HepG2 (cell line): ENCODE measurements around the gene ADPRS. TPM values are rescaled to one million over a fixed set of nuclear protein-coding genes. Genes with fewer than 3 reads are reported as not detected.

Experiments
- AGO2 ChIP-seq: fragments of 200-400 bp; formaldehyde crosslinking; optimal IDR thresholded peaks from 2 replicates; pipeline ENCODE3; 2017; ENCODE audit warnings: mild to moderate bottlenecking, low read depth, low read length, moderate library complexity
- ATF7-NPFF ChIP-seq: sonication (generic); formaldehyde crosslinking; IDR thresholded peaks from 2 replicates; pipeline ENCODE4 v1.8.1; 2023; ENCODE audit warnings: mild to moderate bottlenecking, low read depth, missing genetic modification reagents, moderate library complexity
- ELF4 ChIP-seq: sonication (generic); formaldehyde crosslinking; IDR thresholded peaks from 2 replicates; pipeline ENCODE4 v1.5.0; 2020; ENCODE audit warnings: missing genetic modification reagents, mild to moderate bottlenecking, moderate library complexity, borderline replicate concordance
- FIP1L1 ChIP-seq: fragments of 200-400 bp; formaldehyde crosslinking; IDR thresholded peaks from 2 replicates; pipeline ENCODE4 v1.6.1; 2018; ENCODE audit warnings: low read depth, mild to moderate bottlenecking, low read length, moderate library complexity, borderline replicate concordance; ENCODE audit not compliant: insufficient read depth
- FLYWCH1 ChIP-seq: sonication (generic); formaldehyde crosslinking; IDR thresholded peaks from 2 replicates; pipeline ENCODE4 v1.8.1; 2023; ENCODE audit warnings: mild to moderate bottlenecking, missing genetic modification reagents
- FOXJ3 ChIP-seq: sonication (generic); formaldehyde crosslinking; IDR thresholded peaks from 2 replicates; pipeline ENCODE4 v1.4.0; 2020; ENCODE audit warnings: missing genetic modification reagents, mild to moderate bottlenecking, borderline replicate concordance
- GPN1 ChIP-seq: sonication (generic); formaldehyde crosslinking; IDR thresholded peaks from 2 replicates; pipeline ENCODE4 v1.5.1; 2020; ENCODE audit warnings: missing genetic modification reagents, borderline replicate concordance
- ISX ChIP-seq: sonication (generic); formaldehyde crosslinking; conservative IDR thresholded peaks from 2 replicates; pipeline ENCODE4 v1.5.0; 2020; ENCODE audit warnings: missing genetic modification reagents
- RBFOX2 ChIP-seq: fragments of 200-400 bp; formaldehyde crosslinking; IDR thresholded peaks from 2 replicates; pipeline ENCODE4 v1.6.1; 2017; ENCODE audit warnings: low read depth, mild to moderate bottlenecking, low read length
- REL ChIP-seq: sonication (generic); formaldehyde crosslinking; conservative IDR thresholded peaks from 2 replicates; pipeline ENCODE4 v1.8.0; 2022; ENCODE audit warnings: mild to moderate bottlenecking, missing genetic modification reagents, moderate library complexity
- SATB2 ChIP-seq: sonication (generic); formaldehyde crosslinking; IDR thresholded peaks from 2 replicates; pipeline ENCODE4 v1.5.0; 2020; ENCODE audit warnings: missing genetic modification reagents
- YEATS4 ChIP-seq: sonication (generic); formaldehyde crosslinking; IDR thresholded peaks from 2 replicates; pipeline ENCODE4 v1.4.0; 2020; ENCODE audit warnings: missing genetic modification reagents, borderline replicate concordance
- ZNF282 ChIP-seq: fragments of 450-650 bp; IDR thresholded peaks from 2 replicates; pipeline ENCODE4 v1.6.1; 2018; ENCODE audit not compliant: partially characterized antibody
- ZNF296 ChIP-seq: sonication (generic); formaldehyde crosslinking; conservative IDR thresholded peaks from 2 replicates; pipeline ENCODE4 v1.5.0; 2020; ENCODE audit warnings: mild to moderate bottlenecking, missing genetic modification reagents
- ZNF543 ChIP-seq: sonication (generic); formaldehyde crosslinking; IDR thresholded peaks from 2 replicates; pipeline ENCODE4 v1.4.0; 2020; ENCODE audit warnings: mild to moderate bottlenecking, missing genetic modification reagents
- polyA plus RNA-seq, 8 experiments: library from polyadenylated mRNA; depleted of rRNA in 3 of 8; stranded (reverse) in 7 of 8; unstranded in 1 of 8; fragments of >200 nt; fragmentation: Illumina TruSeq in 4 of 8; extraction: Trizol in 4 of 8; gene quantifications; 2 replicates each; pipeline versions ENCODE4 v1.2.1 to v1.2.3, GENCODE V29; 2011 to 2016; ENCODE audit warnings: low read depth in 4 of 8, missing spikeins in 1 of 8, mixed read lengths in 1 of 8; ENCODE audit not compliant: insufficient read depth in 1 of 8
- total RNA-seq, 5 experiments: library from RNA; depleted of rRNA; stranded (reverse); fragments of >200 nt; fragmentation: Illumina TruSeq; extraction: Trizol; gene quantifications; 2 replicates each; pipeline ENCODE4 v1.2.3, GENCODE V29; 2016; ENCODE audit warnings: low read depth in 1 of 5
- TF ChIP-seq, protein P1 (sequence below): IDR thresholded peaks from 2 replicates; pipeline ENCODE4 v1.6.1; 2016; ENCODE audit warnings: missing biosample characterization, missing genetic modification reagents, low read depth
- TF ChIP-seq, protein P2 (sequence below): sonication (generic); formaldehyde crosslinking; IDR thresholded peaks from 2 replicates; pipeline ENCODE4 v1.5.0; 2020; ENCODE audit warnings: mild to moderate bottlenecking, low read depth, missing genetic modification reagents, borderline replicate concordance
- TF ChIP-seq, protein P3 (sequence below): IDR thresholded peaks from 2 replicates; pipeline ENCODE4 v1.6.1; 2018; ENCODE audit warnings: missing genetic modification reagents, mild to moderate bottlenecking, missing compliant biosample characterization
- TF ChIP-seq, protein P4 (sequence below): sonication (generic); formaldehyde crosslinking; IDR thresholded peaks from 2 replicates; pipeline ENCODE4; 2020; ENCODE audit warnings: missing genetic modification reagents, mild to moderate bottlenecking, borderline replicate concordance
- TF ChIP-seq, protein P5 (sequence below): sonication (generic); formaldehyde crosslinking; IDR thresholded peaks from 2 replicates; pipeline ENCODE4 v1.4.0; 2020; ENCODE audit warnings: missing genetic modification reagents

ADPRS gene
- total and polyA plus RNA-seq, 2 of the 13 experiments (the other 11 are each of a cell fraction or from before 2014, with no cell fraction given), result 30.6 to 36.4 TPM

DNA sequence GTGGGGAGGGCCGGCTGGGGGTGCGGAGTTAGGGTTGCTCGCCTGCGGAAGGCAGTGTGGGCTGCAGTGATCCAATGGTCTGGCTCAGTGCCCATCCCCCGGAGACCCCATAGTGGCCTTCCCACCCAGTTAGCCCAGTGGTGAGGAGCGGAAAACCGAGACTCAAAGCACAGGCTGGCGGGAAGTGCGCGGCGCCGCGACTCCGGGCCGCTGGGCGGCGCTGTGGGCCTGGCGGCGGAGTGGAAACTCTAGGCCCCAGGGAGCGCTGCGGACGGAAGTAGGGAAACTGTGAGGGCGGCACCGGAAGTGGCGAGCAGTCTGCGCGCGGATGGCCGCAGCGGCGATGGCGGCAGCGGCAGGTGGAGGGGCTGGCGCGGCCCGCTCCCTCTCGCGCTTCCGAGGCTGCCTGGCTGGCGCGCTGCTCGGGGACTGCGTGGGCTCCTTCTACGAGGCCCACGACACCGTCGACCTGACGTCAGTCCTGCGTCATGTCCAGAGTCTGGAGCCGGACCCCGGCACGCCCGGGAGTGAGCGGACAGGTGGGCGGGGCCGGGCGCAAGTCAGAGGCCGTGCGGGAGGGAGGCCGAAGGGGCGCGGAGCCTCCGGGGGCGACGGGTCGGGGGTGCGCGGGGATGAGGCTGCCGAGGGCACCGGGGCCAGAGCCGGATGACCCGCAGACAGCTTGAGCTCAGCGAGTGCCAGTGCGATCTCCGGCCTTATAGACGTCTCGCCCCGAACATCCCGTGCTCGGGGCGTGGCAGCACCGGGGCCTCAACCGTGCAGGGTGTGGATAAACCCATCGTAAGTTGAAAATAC, at the start of gene ADPRS (continued):
- no peak; the same call in 1 of the 2 replicates for TF ChIP-seq ELF4 (CRISPR knock-in tag)
- TF ChIP-seq, protein P1, sequence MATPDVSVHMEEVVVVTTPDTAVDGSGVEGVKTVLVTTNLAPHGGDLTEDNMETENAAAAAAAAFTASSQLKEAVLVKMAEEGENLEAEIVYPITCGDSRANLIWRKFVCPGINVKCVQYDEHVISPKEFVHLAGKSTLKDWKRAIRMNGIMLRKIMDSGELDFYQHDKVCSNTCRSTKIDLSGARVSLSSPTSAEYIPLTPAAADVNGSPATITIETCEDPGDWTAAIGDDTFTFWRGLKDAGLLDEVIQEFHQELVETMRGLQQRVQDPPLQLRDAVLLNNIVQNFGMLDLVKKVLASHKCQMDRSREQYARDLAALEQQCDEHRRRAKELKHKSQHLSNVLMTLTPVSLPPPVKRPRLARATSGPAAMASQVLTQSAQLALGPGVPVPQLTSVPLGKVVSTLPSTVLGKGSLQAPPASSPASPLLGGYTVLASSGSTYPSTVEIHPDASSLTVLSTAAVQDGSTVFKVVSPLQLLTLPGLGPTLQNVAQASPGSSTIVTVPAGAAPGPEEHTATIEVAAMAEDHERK, result peak; percentile 41; the same call in 1 of the 2 replicates
- peak; percentile 76; the same call in 1 of the 2 replicates for TF ChIP-seq FIP1L1
- TF ChIP-seq REL, result 0 out of 2 replicates have a peak, but pooled peaks have one; percentile 37
- peak; percentile 91 for TF ChIP-seq ATF7-NPFF
- TF ChIP-seq, protein P2, sequence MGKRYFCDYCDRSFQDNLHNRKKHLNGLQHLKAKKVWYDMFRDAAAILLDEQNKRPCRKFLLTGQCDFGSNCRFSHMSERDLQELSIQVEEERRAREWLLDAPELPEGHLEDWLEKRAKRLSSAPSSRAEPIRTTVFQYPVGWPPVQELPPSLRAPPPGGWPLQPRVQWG (CRISPR knock-in tag), result no peak
- TF ChIP-seq, protein P3, sequence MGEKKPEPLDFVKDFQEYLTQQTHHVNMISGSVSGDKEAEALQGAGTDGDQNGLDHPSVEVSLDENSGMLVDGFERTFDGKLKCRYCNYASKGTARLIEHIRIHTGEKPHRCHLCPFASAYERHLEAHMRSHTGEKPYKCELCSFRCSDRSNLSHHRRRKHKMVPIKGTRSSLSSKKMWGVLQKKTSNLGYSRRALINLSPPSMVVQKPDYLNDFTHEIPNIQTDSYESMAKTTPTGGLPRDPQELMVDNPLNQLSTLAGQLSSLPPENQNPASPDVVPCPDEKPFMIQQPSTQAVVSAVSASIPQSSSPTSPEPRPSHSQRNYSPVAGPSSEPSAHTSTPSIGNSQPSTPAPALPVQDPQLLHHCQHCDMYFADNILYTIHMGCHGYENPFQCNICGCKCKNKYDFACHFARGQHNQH, result peak; percentile 88
- TF ChIP-seq, protein P4, sequence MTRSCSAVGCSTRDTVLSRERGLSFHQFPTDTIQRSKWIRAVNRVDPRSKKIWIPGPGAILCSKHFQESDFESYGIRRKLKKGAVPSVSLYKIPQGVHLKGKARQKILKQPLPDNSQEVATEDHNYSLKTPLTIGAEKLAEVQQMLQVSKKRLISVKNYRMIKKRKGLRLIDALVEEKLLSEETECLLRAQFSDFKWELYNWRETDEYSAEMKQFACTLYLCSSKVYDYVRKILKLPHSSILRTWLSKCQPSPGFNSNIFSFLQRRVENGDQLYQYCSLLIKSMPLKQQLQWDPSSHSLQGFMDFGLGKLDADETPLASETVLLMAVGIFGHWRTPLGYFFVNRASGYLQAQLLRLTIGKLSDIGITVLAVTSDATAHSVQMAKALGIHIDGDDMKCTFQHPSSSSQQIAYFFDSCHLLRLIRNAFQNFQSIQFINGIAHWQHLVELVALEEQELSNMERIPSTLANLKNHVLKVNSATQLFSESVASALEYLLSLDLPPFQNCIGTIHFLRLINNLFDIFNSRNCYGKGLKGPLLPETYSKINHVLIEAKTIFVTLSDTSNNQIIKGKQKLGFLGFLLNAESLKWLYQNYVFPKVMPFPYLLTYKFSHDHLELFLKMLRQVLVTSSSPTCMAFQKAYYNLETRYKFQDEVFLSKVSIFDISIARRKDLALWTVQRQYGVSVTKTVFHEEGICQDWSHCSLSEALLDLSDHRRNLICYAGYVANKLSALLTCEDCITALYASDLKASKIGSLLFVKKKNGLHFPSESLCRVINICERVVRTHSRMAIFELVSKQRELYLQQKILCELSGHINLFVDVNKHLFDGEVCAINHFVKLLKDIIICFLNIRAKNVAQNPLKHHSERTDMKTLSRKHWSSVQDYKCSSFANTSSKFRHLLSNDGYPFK (CRISPR knock-in tag), result peak; percentile 86
- TF ChIP-seq ZNF296 (CRISPR knock-in tag), result no peak; the same call in 1 of the 2 replicates
- peak; percentile 98 for TF ChIP-seq YEATS4 (CRISPR knock-in tag)
- peak; percentile 79 for TF ChIP-seq AGO2
- TF ChIP-seq RBFOX2, result peak; percentile 99
- peak; percentile 69 for TF ChIP-seq ISX (CRISPR knock-in tag)
- no peak for TF ChIP-seq FLYWCH1
- TF ChIP-seq, protein P5, sequence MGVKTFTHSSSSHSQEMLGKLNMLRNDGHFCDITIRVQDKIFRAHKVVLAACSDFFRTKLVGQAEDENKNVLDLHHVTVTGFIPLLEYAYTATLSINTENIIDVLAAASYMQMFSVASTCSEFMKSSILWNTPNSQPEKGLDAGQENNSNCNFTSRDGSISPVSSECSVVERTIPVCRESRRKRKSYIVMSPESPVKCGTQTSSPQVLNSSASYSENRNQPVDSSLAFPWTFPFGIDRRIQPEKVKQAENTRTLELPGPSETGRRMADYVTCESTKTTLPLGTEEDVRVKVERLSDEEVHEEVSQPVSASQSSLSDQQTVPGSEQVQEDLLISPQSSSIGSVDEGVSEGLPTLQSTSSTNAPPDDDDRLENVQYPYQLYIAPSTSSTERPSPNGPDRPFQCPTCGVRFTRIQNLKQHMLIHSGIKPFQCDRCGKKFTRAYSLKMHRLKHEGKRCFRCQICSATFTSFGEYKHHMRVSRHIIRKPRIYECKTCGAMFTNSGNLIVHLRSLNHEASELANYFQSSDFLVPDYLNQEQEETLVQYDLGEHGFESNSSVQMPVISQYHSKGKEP (CRISPR knock-in tag), result 0 out of 2 replicates have a peak, but pooled peaks have one; percentile 71
- no peak for TF ChIP-seq GPN1
- peak; percentile 82 for TF ChIP-seq ZNF543 (CRISPR knock-in tag)
- no peak for TF ChIP-seq ZNF282
- TF ChIP-seq SATB2, result no peak; the same call in 1 of the 2 replicates
- no peak for TF ChIP-seq FOXJ3 (CRISPR knock-in tag)
